Thyroid gland (tissue), 4 donors: Measurements from ENCODE around the gene PAK4.

Source experiments
- POLR2A ChIP-seq, 2 donors: fragments of 450-650 bp; IDR thresholded peaks; one replicate each; pipeline ENCODE4 v1.6.1; 2017; ENCODE audit warnings: antibody characterized with exemption in 2 of 2, mild to moderate bottlenecking in 2 of 2, moderate library complexity in 1 of 2
- TF ChIP-seq, protein P1 (sequence below), 6 experiments: fragments of 200-600 bp in 3 of 6; fragments of 450-650 bp in 3 of 6; sonication (generic) in 3 of 6; IDR thresholded peaks; one replicate each; pipeline ENCODE4 v1.5.1; 2016 to 2019; ENCODE audit warnings: antibody characterized with exemption in 6 of 6, mild to moderate bottlenecking in 2 of 6, inconsistent platforms in 1 of 6, moderate library complexity in 1 of 6

DNA sequence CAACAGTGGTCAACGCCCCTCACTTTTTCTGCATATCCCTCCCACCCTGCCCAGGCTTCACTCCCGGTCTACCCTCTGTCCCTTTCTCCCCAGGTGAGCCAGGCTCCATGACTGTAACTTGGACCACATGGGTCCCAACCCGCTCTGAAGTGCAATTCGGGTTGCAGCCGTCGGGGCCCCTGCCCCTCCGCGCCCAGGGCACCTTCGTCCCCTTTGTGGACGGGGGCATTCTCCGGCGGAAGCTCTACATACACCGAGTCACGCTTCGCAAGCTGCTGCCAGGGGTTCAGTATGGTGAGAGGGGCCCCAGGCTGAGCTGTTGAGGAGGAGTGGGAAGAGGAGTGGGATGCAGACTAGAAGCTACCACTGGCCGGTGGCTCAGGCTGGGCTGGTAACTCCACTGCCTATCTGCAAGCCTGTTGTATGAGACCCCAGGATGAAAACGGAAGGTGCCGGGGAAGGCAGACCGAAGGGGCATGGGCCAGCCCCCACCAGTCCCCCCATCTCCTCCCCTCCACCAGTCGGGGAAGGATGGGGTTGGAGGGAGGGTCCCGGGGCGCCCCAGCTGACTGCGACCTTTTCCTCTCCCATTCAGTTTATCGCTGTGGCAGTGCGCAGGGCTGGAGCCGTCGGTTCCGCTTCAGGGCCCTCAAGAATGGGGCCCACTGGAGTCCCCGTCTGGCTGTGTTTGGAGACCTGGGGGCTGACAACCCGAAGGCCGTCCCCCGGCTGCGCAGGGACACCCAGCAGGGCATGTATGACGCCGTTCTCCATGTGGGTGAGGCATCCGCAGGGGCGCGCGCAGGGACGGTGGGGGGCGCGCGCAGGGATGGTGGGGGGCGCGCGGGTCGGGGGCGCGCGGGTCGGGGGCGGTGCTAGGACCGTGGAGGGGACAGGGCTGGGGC lies 27.0 kb upstream of the PAK4 start:
- TF ChIP-seq, protein P1, sequence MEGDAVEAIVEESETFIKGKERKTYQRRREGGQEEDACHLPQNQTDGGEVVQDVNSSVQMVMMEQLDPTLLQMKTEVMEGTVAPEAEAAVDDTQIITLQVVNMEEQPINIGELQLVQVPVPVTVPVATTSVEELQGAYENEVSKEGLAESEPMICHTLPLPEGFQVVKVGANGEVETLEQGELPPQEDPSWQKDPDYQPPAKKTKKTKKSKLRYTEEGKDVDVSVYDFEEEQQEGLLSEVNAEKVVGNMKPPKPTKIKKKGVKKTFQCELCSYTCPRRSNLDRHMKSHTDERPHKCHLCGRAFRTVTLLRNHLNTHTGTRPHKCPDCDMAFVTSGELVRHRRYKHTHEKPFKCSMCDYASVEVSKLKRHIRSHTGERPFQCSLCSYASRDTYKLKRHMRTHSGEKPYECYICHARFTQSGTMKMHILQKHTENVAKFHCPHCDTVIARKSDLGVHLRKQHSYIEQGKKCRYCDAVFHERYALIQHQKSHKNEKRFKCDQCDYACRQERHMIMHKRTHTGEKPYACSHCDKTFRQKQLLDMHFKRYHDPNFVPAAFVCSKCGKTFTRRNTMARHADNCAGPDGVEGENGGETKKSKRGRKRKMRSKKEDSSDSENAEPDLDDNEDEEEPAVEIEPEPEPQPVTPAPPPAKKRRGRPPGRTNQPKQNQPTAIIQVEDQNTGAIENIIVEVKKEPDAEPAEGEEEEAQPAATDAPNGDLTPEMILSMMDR (IDR thresholded peaks at IDR 0.05) = no peak
- no peak for TF ChIP-seq POLR2A (IDR thresholded peaks at IDR 0.05)
